ENCODE results near the gene WNK1.
"Not testable (repeated sequence)": the region's sequence is repeated elsewhere in the genome, so short reads cannot be mapped to it uniquely, and the experiment has no call there.

The WNK1 gene

GRCh38 chr12:777550-778047 is 25.2 kb downstream of the WNK1 start:
- in situ Hi-C loops (cut with HindIII; ENCODE audit: low sequenced_read_pairs) = no loop called here
- H3K4me3 ChIP-seq (ENCODE audit: low read depth, low read length) = no peak overlapping the region
- no peak for TF ChIP-seq CTCF (IDR thresholded peaks at IDR 0.05; ENCODE audit: low read depth, low read length, missing control alignments)
- DNase-seq (ENCODE audit: low read depth) = no peak

GRCh38 chr12:778615-779014 is 26.2 kb downstream of the WNK1 start:
- no peak for DNase-seq (ENCODE audit: low read depth)
- in situ Hi-C loops (cut with HindIII; ENCODE audit: low sequenced_read_pairs) = no loop called here

GRCh38 chr12:779745-780734 is 27.7 kb downstream of the WNK1 start:
- DNase-seq (ENCODE audit: low read depth) = peak; percentile 34
- in situ Hi-C loops (cut with HindIII; ENCODE audit: low sequenced_read_pairs) = loop anchor here (10.0 kb wide), 1 partner anchor 135 kb away; no protein-coding TSS in a partner anchor
- no peak for TF ChIP-seq CTCF (IDR thresholded peaks at IDR 0.05; ENCODE audit: low read depth, low read length, missing control alignments)
- no peak overlapping the region for H3K4me3 ChIP-seq (ENCODE audit: low read depth, low read length)

More at GRCh38 chr12:778615-779014, 26.2 kb downstream of the WNK1 start:
- no peak for TF ChIP-seq CTCF (IDR thresholded peaks at IDR 0.05; ENCODE audit: low read depth, low read length, missing control alignments)
- no peak overlapping the region for H3K4me3 ChIP-seq (ENCODE audit: low read depth, low read length)

- in situ Hi-C loops (cut with HindIII; ENCODE audit: low sequenced_read_pairs) = loop anchor here (10.0 kb wide), 1 partner anchor 136 kb away; no protein-coding TSS in a partner anchor
- TF ChIP-seq CTCF (IDR thresholded peaks at IDR 0.05; ENCODE audit: low read depth, low read length, missing control alignments) = no peak
- no peak overlapping the region for H3K4me3 ChIP-seq (ENCODE audit: low read depth, low read length)
- no peak for DNase-seq (ENCODE audit: low read depth)
These were observed 28.5 kb downstream of the WNK1 start for GRCh38 chr12:780750-781379.

GRCh38 chr12:785706-786105 is 33.3 kb downstream of the WNK1 start:
- TF ChIP-seq CTCF (IDR thresholded peaks at IDR 0.05; ENCODE audit: low read depth, low read length, missing control alignments) = no peak
- no peak overlapping the region for H3K4me3 ChIP-seq (ENCODE audit: low read depth, low read length)
- in situ Hi-C loops (cut with HindIII; ENCODE audit: low sequenced_read_pairs) = loop anchor here (5.0 to 10.0 kb wide), 2 partner anchors 48 to 141 kb away; no protein-coding TSS in a partner anchor

GRCh38 chr12:788288-788687 is 35.9 kb downstream of the WNK1 start:
- in situ Hi-C loops (cut with HindIII; ENCODE audit: low sequenced_read_pairs) = loop anchor here (5.0 to 10.0 kb wide), 2 partner anchors 51 to 143 kb away; no protein-coding TSS in a partner anchor
- H3K4me3 ChIP-seq (ENCODE audit: low read depth, low read length) = no peak overlapping the region
- no peak for TF ChIP-seq CTCF (IDR thresholded peaks at IDR 0.05; ENCODE audit: low read depth, low read length, missing control alignments)
- DNase-seq (ENCODE audit: low read depth) = no peak

More at GRCh38 chr12:785706-786105, 33.3 kb downstream of the WNK1 start:
- DNase-seq (ENCODE audit: low read depth) = no peak

GRCh38 chr12:788762-789161 is 36.4 kb downstream of the WNK1 start:
- H3K4me3 ChIP-seq (ENCODE audit: low read depth, low read length); DNase-seq (ENCODE audit: low read depth): not testable (repeated sequence)
- in situ Hi-C loops (cut with HindIII; ENCODE audit: low sequenced_read_pairs) = loop anchor here (5.0 to 10.0 kb wide), 2 partner anchors 51 to 144 kb away; no protein-coding TSS in a partner anchor

Data from astrocyte of the cerebellum (primary cell).